ENCODE measurements around the gene MDN1.

Gene MDN1

GRCh38 chr6:89690944-89691324, 128.7 kb downstream of the MDN1 start:
- DNase-seq: no peak

- DNase-seq: no peak
Observed at GRCh38 chr6:89689732-89690131, 129.9 kb downstream of the MDN1 start.

GRCh38 chr6:89688328-89688727, 131.3 kb downstream of the MDN1 start:
- DNase-seq: no peak

- no peak for DNase-seq
Observed at GRCh38 chr6:89685311-89685710, 134.3 kb downstream of the MDN1 start.

- DNase-seq: no peak
Observed at GRCh38 chr6:89682991-89683390, 136.6 kb downstream of the MDN1 start.

- DNase-seq: no peak
Observed at GRCh38 chr6:89681983-89682564, 137.5 kb downstream of the MDN1 start.

GRCh38 chr6:89680551-89680950, 139.0 kb downstream of the MDN1 start:
- no peak for DNase-seq

- no peak for DNase-seq
Observed at GRCh38 chr6:89680150-89680549, 139.4 kb downstream of the MDN1 start.

- DNase-seq: no peak
Observed at GRCh38 chr6:89679215-89680120, 140.1 kb downstream of the MDN1 start.

- no peak for DNase-seq
Observed at GRCh38 chr6:89678531-89678930, 141.1 kb downstream of the MDN1 start.

GRCh38 chr6:89675949-89676748, 143.4 kb downstream of the MDN1 start:
- DNase-seq: no peak

- DNase-seq: no peak
Observed at GRCh38 chr6:89670935-89671565, 148.5 kb downstream of the MDN1 start.

GRCh38 chr6:89669002-89669401, 150.6 kb downstream of the MDN1 start:
- no peak for DNase-seq

- no peak for DNase-seq
Observed at GRCh38 chr6:89667872-89668556, 151.6 kb downstream of the MDN1 start.

- no peak for DNase-seq
Observed at GRCh38 chr6:89662659-89663223, 156.9 kb downstream of the MDN1 start.

GRCh38 chr6:89661559-89661958, 158.0 kb downstream of the MDN1 start:
- DNase-seq: no peak

GRCh38 chr6:89660981-89661380, 158.6 kb downstream of the MDN1 start:
- DNase-seq: no peak

- DNase-seq: no peak
Observed at GRCh38 chr6:89657445-89658158, 162.0 kb downstream of the MDN1 start.

GRCh38 chr6:89655122-89655521, 164.5 kb downstream of the MDN1 start:
- no peak for DNase-seq

- no peak for DNase-seq
Observed at GRCh38 chr6:89650579-89650978, 169.0 kb downstream of the MDN1 start.

- DNase-seq: no peak
Observed at GRCh38 chr6:89649682-89650081, 169.9 kb downstream of the MDN1 start.

- no peak for DNase-seq
Observed at GRCh38 chr6:89644864-89645263, 174.7 kb downstream of the MDN1 start.
